Cerebellar nuclear complex (tissue), 1 donor: Measurements from ENCODE around the gene YIF1A.
"Not testable (repeated sequence)": the region's sequence is repeated elsewhere in the genome, so short reads cannot be mapped to it uniquely, and the experiment has no call there.

ENCODE experiments used
- DNase-seq, 2 experiments: peaks; one replicate each; lab custom pipeline; 2025; lab: John Stamatoyannopoulos, UW

Gene YIF1A

GRCh38 chr11:66326261-66327111 lies 37.5 kb upstream of the YIF1A start:
- no peak for DNase-seq

- no peak for DNase-seq
Observed at GRCh38 chr11:66325263-66325671, 36.3 kb upstream of the YIF1A start.

GRCh38 chr11:66324664-66325063 lies 35.7 kb upstream of the YIF1A start:
- no peak for DNase-seq

GRCh38 chr11:66323684-66324083 lies 34.7 kb upstream of the YIF1A start:
- DNase-seq, result no peak

- DNase-seq, result no peak
Observed at GRCh38 chr11:66322732-66323427, 33.9 kb upstream of the YIF1A start.

GRCh38 chr11:66321606-66322005 lies 32.7 kb upstream of the YIF1A start:
- DNase-seq, result no peak

- not testable (repeated sequence) for DNase-seq
Observed at GRCh38 chr11:66320748-66321147, 31.8 kb upstream of the YIF1A start.

GRCh38 chr11:66320289-66320688 lies 31.3 kb upstream of the YIF1A start:
- DNase-seq, result not testable (repeated sequence)

GRCh38 chr11:66318600-66318970 lies 29.6 kb upstream of the YIF1A start:
- no peak for DNase-seq

- no peak for DNase-seq
Observed at GRCh38 chr11:66317723-66318599, 29.0 kb upstream of the YIF1A start.

- no peak for DNase-seq
Observed at GRCh38 chr11:66317322-66317722, 28.4 kb upstream of the YIF1A start.

- DNase-seq, result no peak
Observed at GRCh38 chr11:66316849-66317251, 27.9 kb upstream of the YIF1A start, which contains the start of gene CD248. TSS of gene CD248 (minus strand) at chr11:66317044. CDS start at chr11:66317027, 17 bp downstream.

GRCh38 chr11:66315921-66316811 lies 27.2 kb upstream of the YIF1A start:
- DNase-seq, result no peak

GRCh38 chr11:66315498-66315885 lies 26.5 kb upstream of the YIF1A start:
- DNase-seq, result no peak

GRCh38 chr11:66314561-66315497 lies 25.9 kb upstream of the YIF1A start:
- DNase-seq, result no peak

- DNase-seq, result no peak
Observed at GRCh38 chr11:66314186-66314501, 25.2 kb upstream of the YIF1A start.

- no peak for DNase-seq
Observed at GRCh38 chr11:66313321-66314185, 24.6 kb upstream of the YIF1A start.

GRCh38 chr11:66312549-66313320 lies 23.8 kb upstream of the YIF1A start:
- DNase-seq, result peak; percentile 50 to 51
